RCC 7860 (cell line): ENCODE data around the gene FBRSL1.

Experiments used
- DNase-seq: peaks from one replicate; pipeline ENCODE4 v3.0.0-alpha.2; 2015; ENCODE audit warnings: low spot score
- FAIRE-seq: peaks from 2 replicates; lab custom pipeline; 2012; peaks lifted over from hg19 to GRCh38; lab: Jason Lieb, UNC

FBRSL1 gene

GRCh38 chr12:132536102-132536876 is 46.3 kb downstream of the FBRSL1 start:
- no peak for FAIRE-seq
- no peak for DNase-seq

GRCh38 chr12:132537049-132537448 is 47.1 kb downstream of the FBRSL1 start:
- DNase-seq: no peak
- no peak for FAIRE-seq

DNA sequence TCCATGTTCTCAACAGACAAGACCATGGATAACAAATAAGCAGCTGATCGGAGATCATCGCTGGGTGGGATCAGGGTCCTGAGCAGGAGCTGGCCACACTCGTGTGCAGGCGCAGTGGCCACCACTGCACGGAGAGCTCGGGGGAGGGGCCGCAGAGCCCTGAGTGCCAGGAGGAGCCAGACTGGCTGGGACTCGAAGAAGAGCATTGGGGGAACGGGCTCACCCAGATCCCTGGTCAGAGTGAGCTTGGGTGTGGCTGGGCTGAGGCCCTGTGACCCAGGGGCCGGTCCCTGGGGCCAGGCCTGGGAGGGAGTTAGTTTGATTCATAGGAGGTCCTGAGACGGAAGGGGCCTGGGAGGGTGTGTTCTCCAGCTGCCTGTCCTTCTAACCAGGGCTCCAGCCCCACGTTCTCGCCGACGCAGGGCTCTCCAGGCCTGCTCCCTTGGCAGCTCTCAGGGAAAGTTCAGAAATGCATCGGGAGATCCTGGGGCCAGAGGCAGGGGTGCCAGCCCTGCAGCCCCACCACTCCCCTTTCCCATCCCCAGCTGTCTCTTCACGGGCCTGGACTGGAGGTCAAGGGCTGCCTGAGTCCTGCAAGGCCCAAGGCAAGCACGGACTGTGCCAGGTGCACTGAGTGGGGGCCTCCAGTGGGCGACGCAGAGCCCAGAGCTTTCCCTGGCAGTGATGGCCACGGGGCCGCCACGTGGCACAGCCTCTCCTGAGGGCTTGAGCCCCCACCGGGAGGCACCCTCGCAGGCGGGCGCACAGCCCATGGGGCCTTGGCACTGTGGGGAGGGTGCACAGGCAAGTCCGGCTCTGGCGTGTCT is 48.1 kb downstream of the FBRSL1 start:
- no peak for DNase-seq
- no peak for FAIRE-seq

GRCh38 chr12:132538663-132538990 is 48.7 kb downstream of the FBRSL1 start:
- FAIRE-seq (no peak), DNase-seq (no peak)

GRCh38 chr12:132539016-132539773 is 49.2 kb downstream of the FBRSL1 start:
- FAIRE-seq: no peak

GRCh38 chr12:132540436-132540835 is 50.5 kb downstream of the FBRSL1 start:
- FAIRE-seq (no peak), DNase-seq (no peak)

More at GRCh38 chr12:132539016-132539773, 49.2 kb downstream of the FBRSL1 start:
- no peak for DNase-seq

DNA sequence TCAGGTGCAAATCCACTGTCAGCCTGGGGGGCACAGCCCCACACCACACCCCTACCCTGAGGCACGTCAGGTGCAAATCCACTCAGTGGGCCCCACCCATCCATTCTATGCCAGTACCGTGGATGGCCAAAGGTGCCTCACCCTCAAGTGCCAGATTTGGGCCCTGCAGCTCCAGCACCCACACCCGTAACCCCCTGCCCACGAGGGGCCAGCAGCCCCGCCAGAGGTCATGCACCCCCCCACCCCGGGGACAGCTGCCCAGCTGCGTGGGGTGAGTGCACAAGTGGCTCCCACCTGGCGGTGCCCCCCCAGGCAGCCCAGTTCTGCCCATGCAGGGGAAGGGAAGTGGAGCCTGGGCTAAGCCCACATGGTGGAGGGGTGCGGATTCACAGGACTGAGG is 51.2 kb downstream of the FBRSL1 start:
- no peak for FAIRE-seq

GRCh38 chr12:132541996-132542395 is 52.0 kb downstream of the FBRSL1 start:
- no peak for FAIRE-seq
- no peak for DNase-seq

More for the DNA sequence above, 51.2 kb downstream of the FBRSL1 start:
- DNase-seq: no peak

DNA sequence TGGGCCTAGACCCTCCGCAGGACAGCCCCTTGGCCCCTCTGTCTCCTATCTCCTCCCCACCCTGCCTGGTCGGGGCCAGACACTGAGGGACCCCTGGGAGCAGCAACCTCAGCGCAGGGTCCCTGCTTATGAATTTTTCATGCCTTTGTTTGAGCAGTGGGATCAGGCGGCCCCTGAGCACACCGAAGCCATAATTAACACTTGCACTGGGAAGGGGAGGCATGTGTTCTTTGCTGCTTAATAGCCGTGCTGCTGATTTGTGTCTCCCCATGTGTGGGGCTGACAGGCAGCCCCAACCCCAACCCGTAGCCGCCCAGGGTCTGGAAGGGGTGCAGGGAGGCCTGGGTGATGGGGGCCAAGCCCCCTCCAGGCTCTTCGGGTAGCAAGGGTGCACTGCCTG is 52.7 kb downstream of the FBRSL1 start:
- FAIRE-seq: no peak
- no peak for DNase-seq

- FAIRE-seq (no peak), DNase-seq (no peak)
Measured at GRCh38 chr12:132543298-132544079, 53.5 kb downstream of the FBRSL1 start.

- DNase-seq (no peak), FAIRE-seq (no peak)
Measured at GRCh38 chr12:132544080-132544397, 54.1 kb downstream of the FBRSL1 start.

- DNase-seq: no peak
- no peak for FAIRE-seq
Measured at GRCh38 chr12:132544498-132544897, 54.5 kb downstream of the FBRSL1 start.

GRCh38 chr12:132545164-132545953 is 55.4 kb downstream of the FBRSL1 start:
- FAIRE-seq (no peak), DNase-seq (no peak)

- FAIRE-seq: no peak
Measured at GRCh38 chr12:132545955-132546354, 56.0 kb downstream of the FBRSL1 start.

DNA sequence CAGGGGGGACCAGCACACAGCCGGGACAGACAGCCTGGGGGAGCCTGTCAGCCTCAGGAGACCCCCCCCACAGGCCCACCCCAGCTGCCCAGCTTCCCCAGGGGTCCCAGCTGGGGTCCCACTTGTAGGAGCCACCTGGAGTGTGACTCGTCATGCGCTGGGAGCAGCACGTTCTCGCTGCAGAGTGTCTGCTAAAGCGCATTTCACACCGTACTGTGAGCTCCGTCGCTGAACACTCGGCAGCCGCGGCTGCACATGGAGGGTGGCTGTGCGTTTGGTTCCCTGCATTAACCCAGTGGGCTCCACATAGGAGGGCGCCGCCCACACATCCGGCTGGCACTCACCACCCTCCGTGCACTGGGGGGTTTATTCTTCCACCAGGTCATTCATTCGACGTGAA is 56.7 kb downstream of the FBRSL1 start:
- FAIRE-seq: no peak

More at GRCh38 chr12:132545955-132546354, 56.0 kb downstream of the FBRSL1 start:
- no peak for DNase-seq

DNA sequence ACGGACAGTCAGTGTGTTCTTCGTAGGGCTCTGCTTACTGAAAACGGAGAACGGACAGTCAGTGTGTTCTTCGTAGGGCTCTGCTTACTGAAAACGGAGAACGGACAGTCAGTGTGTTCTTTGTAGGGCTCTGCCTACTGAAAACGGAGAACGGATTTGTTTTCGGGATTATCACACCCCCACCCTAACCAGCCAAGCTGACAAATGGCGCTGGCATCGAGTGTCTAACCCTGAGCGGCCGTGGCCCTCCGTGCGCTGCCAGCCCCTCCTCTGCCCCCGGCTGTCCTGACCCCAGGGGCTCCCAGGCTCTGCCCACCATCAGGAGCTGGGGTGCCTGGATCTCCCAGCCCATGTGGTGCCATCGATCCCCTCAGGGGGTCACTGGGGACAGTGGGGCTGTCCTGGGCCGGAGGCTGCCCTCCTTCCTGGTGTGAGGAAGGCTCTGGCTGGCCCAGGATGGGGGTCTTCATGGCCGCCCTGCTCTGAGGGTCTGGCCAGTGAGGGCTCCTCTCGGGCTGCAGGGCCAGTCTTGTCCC is 57.3 kb downstream of the FBRSL1 start:
- DNase-seq: no peak
- no peak for FAIRE-seq

More for the DNA sequence above, 56.7 kb downstream of the FBRSL1 start:
- no peak for DNase-seq

DNA sequence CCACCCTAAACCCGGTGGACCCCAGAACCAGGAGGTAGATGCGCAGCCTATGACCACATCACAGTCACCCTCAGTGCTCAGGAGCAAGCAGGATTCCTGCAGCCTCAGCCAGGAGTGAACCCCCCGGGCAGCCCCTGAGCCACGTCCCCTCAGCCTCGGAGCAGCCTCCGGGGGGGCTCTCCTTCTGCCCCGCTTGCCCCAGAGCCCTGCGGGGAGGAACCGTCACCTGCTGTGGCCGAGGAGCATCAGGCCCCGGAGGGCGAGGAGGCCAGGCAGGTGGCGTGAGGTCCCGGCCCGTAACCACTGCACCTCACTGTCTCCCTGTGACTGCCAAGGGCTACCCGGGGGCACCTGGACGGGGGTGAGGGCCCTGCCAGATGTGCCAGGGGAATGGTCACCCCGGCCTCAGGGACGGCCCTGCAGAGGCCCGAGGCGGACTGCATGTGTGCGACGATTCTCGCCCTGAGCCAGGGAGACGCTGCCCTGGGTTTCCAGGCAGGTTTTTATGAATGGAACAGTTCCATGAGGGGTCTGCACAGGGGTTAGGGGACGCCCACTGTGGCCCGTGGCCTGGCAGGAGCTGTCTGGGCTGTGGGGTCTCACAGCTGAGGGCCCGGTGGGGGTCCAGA is 58.6 kb downstream of the FBRSL1 start:
- FAIRE-seq (no peak), DNase-seq (no peak)

DNA sequence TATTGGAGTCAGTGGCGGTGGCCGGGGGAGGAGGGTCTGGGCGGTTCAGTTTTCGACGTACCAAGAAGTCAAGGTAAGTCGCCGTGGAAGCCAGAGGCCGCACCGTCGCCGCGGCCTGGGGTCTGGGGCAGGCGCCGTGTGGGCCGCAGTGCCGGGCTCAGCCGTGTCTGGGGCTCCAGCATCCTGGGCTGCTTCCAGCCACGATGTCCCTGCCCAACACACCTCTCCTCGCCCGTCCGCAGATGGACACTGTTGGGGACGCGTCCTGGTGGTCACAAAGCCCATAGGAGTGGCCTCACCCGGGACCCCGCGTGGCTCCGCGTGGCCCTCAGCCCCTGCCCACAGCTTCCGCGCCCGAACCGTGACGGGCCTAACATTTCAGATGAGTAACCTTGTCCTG is 59.1 kb downstream of the FBRSL1 start:
- no peak for FAIRE-seq
- DNase-seq: no peak
